ENCODE measurements around the gene TRIM8.

TRIM8 gene

GRCh38 chr10:102602272-102603045 is 41.8 kb upstream of the TRIM8 start:
- TF ChIP-seq YY1 (IDR thresholded peaks at IDR 0.05; ENCODE audit: low read depth), result no peak
- no peak for TF ChIP-seq TEAD4 (IDR thresholded peaks at IDR 0.05)
- no peak for TF ChIP-seq USF1 (IDR thresholded peaks at IDR 0.05)
- no peak for TF ChIP-seq RAD21 (IDR thresholded peaks at IDR 0.05; ENCODE audit: low read depth)
- TF ChIP-seq, protein P1, sequence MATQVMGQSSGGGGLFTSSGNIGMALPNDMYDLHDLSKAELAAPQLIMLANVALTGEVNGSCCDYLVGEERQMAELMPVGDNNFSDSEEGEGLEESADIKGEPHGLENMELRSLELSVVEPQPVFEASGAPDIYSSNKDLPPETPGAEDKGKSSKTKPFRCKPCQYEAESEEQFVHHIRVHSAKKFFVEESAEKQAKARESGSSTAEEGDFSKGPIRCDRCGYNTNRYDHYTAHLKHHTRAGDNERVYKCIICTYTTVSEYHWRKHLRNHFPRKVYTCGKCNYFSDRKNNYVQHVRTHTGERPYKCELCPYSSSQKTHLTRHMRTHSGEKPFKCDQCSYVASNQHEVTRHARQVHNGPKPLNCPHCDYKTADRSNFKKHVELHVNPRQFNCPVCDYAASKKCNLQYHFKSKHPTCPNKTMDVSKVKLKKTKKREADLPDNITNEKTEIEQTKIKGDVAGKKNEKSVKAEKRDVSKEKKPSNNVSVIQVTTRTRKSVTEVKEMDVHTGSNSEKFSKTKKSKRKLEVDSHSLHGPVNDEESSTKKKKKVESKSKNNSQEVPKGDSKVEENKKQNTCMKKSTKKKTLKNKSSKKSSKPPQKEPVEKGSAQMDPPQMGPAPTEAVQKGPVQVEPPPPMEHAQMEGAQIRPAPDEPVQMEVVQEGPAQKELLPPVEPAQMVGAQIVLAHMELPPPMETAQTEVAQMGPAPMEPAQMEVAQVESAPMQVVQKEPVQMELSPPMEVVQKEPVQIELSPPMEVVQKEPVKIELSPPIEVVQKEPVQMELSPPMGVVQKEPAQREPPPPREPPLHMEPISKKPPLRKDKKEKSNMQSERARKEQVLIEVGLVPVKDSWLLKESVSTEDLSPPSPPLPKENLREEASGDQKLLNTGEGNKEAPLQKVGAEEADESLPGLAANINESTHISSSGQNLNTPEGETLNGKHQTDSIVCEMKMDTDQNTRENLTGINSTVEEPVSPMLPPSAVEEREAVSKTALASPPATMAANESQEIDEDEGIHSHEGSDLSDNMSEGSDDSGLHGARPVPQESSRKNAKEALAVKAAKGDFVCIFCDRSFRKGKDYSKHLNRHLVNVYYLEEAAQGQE (IDR thresholded peaks at IDR 0.05; ENCODE audit: low read depth), result no peak
- no peak for TF ChIP-seq CEBPB (IDR thresholded peaks at IDR 0.05)
- no peak for TF ChIP-seq ZBTB7A (IDR thresholded peaks at IDR 0.05; ENCODE audit: low read depth)
- no peak for TF ChIP-seq NFIC (IDR thresholded peaks at IDR 0.05)
- TF ChIP-seq TAF1 (IDR thresholded peaks at IDR 0.05; ENCODE audit: low read depth), result no peak
- TF ChIP-seq FOXM1 (IDR thresholded peaks at IDR 0.05; ENCODE audit: borderline replicate concordance, low read depth), result no peak
- TF ChIP-seq MAX (IDR thresholded peaks at IDR 0.05), result no peak
- no peak for TF ChIP-seq EGR1 (IDR thresholded peaks at IDR 0.05)
- TF ChIP-seq CREB1 (IDR thresholded peaks at IDR 0.05; ENCODE audit: low read depth), result no peak
- no peak for TF ChIP-seq TCF12 (IDR thresholded peaks at IDR 0.05; ENCODE audit: low read depth)

GRCh38 chr10:102603946-102604345 is 40.3 kb upstream of the TRIM8 start:
- TF ChIP-seq FOXM1 (IDR thresholded peaks at IDR 0.05; ENCODE audit: borderline replicate concordance, low read depth), result no peak
- no peak for TF ChIP-seq ZBTB7A (IDR thresholded peaks at IDR 0.05; ENCODE audit: low read depth)
- no peak for TF ChIP-seq RAD21 (IDR thresholded peaks at IDR 0.05; ENCODE audit: low read depth)
- no peak for TF ChIP-seq USF1 (IDR thresholded peaks at IDR 0.05)
- TF ChIP-seq MAX (IDR thresholded peaks at IDR 0.05), result no peak
- TF ChIP-seq CREB1 (IDR thresholded peaks at IDR 0.05; ENCODE audit: low read depth), result no peak
- TF ChIP-seq, protein P1 (IDR thresholded peaks at IDR 0.05; ENCODE audit: low read depth), result no peak
- no peak for TF ChIP-seq EGR1 (IDR thresholded peaks at IDR 0.05)
- TF ChIP-seq TEAD4 (IDR thresholded peaks at IDR 0.05), result no peak
- no peak for TF ChIP-seq TCF12 (IDR thresholded peaks at IDR 0.05; ENCODE audit: low read depth)
- no peak for TF ChIP-seq CEBPB (IDR thresholded peaks at IDR 0.05)
- TF ChIP-seq YY1 (IDR thresholded peaks at IDR 0.05; ENCODE audit: low read depth), result no peak
- no peak for TF ChIP-seq TAF1 (IDR thresholded peaks at IDR 0.05; ENCODE audit: low read depth)
- no peak for TF ChIP-seq NFIC (IDR thresholded peaks at IDR 0.05)
- no peak for TF ChIP-seq EP300 (IDR thresholded peaks at IDR 0.05; ENCODE audit: borderline replicate concordance)

GRCh38 chr10:102604439-102604841 is 39.8 kb upstream of the TRIM8 start:
- TF ChIP-seq CEBPB (IDR thresholded peaks at IDR 0.05), result no peak
- TF ChIP-seq TEAD4 (IDR thresholded peaks at IDR 0.05), result no peak
- no peak for TF ChIP-seq RAD21 (IDR thresholded peaks at IDR 0.05; ENCODE audit: low read depth)
- no peak for TF ChIP-seq EGR1 (IDR thresholded peaks at IDR 0.05)
- no peak for TF ChIP-seq ZBTB7A (IDR thresholded peaks at IDR 0.05; ENCODE audit: low read depth)
- TF ChIP-seq NFIC (IDR thresholded peaks at IDR 0.05), result no peak
- TF ChIP-seq CREB1 (IDR thresholded peaks at IDR 0.05; ENCODE audit: low read depth), result no peak
- TF ChIP-seq TCF12 (IDR thresholded peaks at IDR 0.05; ENCODE audit: low read depth), result no peak

DNA sequence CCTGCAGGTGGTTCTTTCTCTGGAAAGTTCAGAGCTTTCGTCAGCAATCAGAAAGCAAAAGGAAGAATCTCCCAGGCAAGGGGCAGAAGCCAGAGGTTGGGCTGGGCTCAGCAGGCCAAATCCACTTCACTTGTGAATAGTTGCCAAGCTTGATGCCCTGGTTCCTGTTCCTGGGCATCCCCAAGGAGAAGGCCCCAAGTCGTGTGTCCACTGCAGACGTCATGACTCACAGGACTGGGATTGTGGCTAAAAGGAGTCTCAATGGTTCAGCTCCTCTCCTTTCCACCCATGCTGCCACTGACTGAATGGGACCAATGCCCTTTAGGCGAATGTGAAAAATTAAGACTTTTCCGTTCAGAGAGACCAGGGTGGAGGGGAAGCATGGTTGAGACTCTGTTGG is 38.6 kb upstream of the TRIM8 start:
- TF ChIP-seq TEAD4 (IDR thresholded peaks at IDR 0.05), result no peak
- TF ChIP-seq YY1 (IDR thresholded peaks at IDR 0.05; ENCODE audit: low read depth), result no peak
- no peak for TF ChIP-seq CEBPB (IDR thresholded peaks at IDR 0.05)
- no peak for TF ChIP-seq TCF12 (IDR thresholded peaks at IDR 0.05; ENCODE audit: low read depth)
- TF ChIP-seq CREB1 (IDR thresholded peaks at IDR 0.05; ENCODE audit: low read depth), result no peak
- no peak for TF ChIP-seq RAD21 (IDR thresholded peaks at IDR 0.05; ENCODE audit: low read depth)
- no peak for TF ChIP-seq ZBTB7A (IDR thresholded peaks at IDR 0.05; ENCODE audit: low read depth)
- no peak for TF ChIP-seq TAF1 (IDR thresholded peaks at IDR 0.05; ENCODE audit: low read depth)
- no peak for TF ChIP-seq EGR1 (IDR thresholded peaks at IDR 0.05)

GRCh38 chr10:102608487-102608886 is 35.8 kb upstream of the TRIM8 start:
- TF ChIP-seq TAF1 (IDR thresholded peaks at IDR 0.05; ENCODE audit: low read depth) (no peak), ZBTB7A (IDR thresholded peaks at IDR 0.05; ENCODE audit: low read depth) (no peak), YY1 (IDR thresholded peaks at IDR 0.05; ENCODE audit: low read depth) (no peak), USF1 (IDR thresholded peaks at IDR 0.05) (no peak), TEAD4 (IDR thresholded peaks at IDR 0.05) (no peak), EGR1 (IDR thresholded peaks at IDR 0.05) (no peak)
- TF ChIP-seq, protein P1 (IDR thresholded peaks at IDR 0.05; ENCODE audit: low read depth), result no peak
